HepG2 (cell line): ENCODE data around the gene ENPP7. TPM values are rescaled to one million over a fixed set of nuclear protein-coding genes. Genes with fewer than 3 reads are reported as not detected.
A peak's percentile ranks its signal among the peaks of the same experiment; 100 is the strongest.

Experiments
- AHR ChIP-seq: IDR thresholded peaks from 2 replicates; pipeline ENCODE4 v1.6.1; 2018; ENCODE audit warnings: missing genetic modification reagents, missing compliant biosample characterization
- BCL3 ChIP-seq: sonication (generic); formaldehyde crosslinking; IDR thresholded peaks from 2 replicates; pipeline ENCODE4 v1.5.1; 2020; ENCODE audit warnings: mild to moderate bottlenecking, missing genetic modification reagents, moderate library complexity
- BORCS8-MEF2B ChIP-seq: sonication (generic); formaldehyde crosslinking; IDR thresholded peaks from 2 replicates; pipeline ENCODE4 v1.8.0; 2022; ENCODE audit warnings: mild to moderate bottlenecking, missing genetic modification reagents
- DDIT3 ChIP-seq: sonication (generic); formaldehyde crosslinking; IDR thresholded peaks from 2 replicates; pipeline ENCODE4 v1.4.0; 2020; ENCODE audit warnings: mild to moderate bottlenecking, missing genetic modification reagents
- EEA1 ChIP-seq: sonication (generic); formaldehyde crosslinking; IDR thresholded peaks from 2 replicates; pipeline ENCODE4 v1.5.1; 2020; ENCODE audit warnings: mild to moderate bottlenecking, missing genetic modification reagents, borderline replicate concordance
- ETV6 ChIP-seq: sonication (generic); formaldehyde crosslinking; conservative IDR thresholded peaks from 2 replicates; pipeline ENCODE4 v1.4.0; 2020; ENCODE audit warnings: missing genetic modification reagents
- FLYWCH1 ChIP-seq: sonication (generic); formaldehyde crosslinking; IDR thresholded peaks from 2 replicates; pipeline ENCODE4 v1.8.1; 2023; ENCODE audit warnings: mild to moderate bottlenecking, missing genetic modification reagents
- HMG20B ChIP-seq: conservative IDR thresholded peaks from 2 replicates; pipeline ENCODE4 v1.6.1; 2016; ENCODE audit warnings: missing genetic modification reagents, missing compliant biosample characterization
- IRX3 ChIP-seq: sonication (generic); formaldehyde crosslinking; IDR thresholded peaks from 2 replicates; pipeline ENCODE4 v1.8.1; 2023; ENCODE audit warnings: mild to moderate bottlenecking, low read depth, missing genetic modification reagents, borderline replicate concordance
- MED13 ChIP-seq: sonication (generic); formaldehyde crosslinking; IDR thresholded peaks from 2 replicates; pipeline ENCODE4 v1.5.0; 2020; ENCODE audit warnings: missing genetic modification reagents
- MYNN ChIP-seq: sonication (generic); formaldehyde crosslinking; IDR thresholded peaks from 2 replicates; pipeline ENCODE4 v1.4.0; 2020; ENCODE audit warnings: mild to moderate bottlenecking, low read depth, missing genetic modification reagents
- NFYC ChIP-seq: IDR thresholded peaks from 2 replicates; pipeline ENCODE4 v1.6.1; 2016; ENCODE audit warnings: missing genetic modification reagents, missing compliant biosample characterization
- POLR2A ChIP-seq, 2 experiments: IDR thresholded peaks; 2 replicates each; pipeline ENCODE4 v1.6.1; 2011; ENCODE audit warnings: low read depth in 2 of 2, low read length in 2 of 2, mild to moderate bottlenecking in 1 of 2, moderate library complexity in 1 of 2; ENCODE audit not compliant: insufficient read depth in 1 of 2
- ZBTB3 ChIP-seq: sonication (generic); formaldehyde crosslinking; IDR thresholded peaks from 2 replicates; pipeline ENCODE4 v1.4.0; 2020; ENCODE audit warnings: low read depth, mild to moderate bottlenecking, moderate library complexity, missing genetic modification reagents, borderline replicate concordance
- ZBTB7B ChIP-seq: sonication (generic); formaldehyde crosslinking; IDR thresholded peaks from 2 replicates; pipeline ENCODE4 v1.4.0; 2020; ENCODE audit warnings: missing genetic modification reagents
- ZNF432 ChIP-seq: sonication (generic); formaldehyde crosslinking; IDR thresholded peaks from 2 replicates; pipeline ENCODE4 v1.5.0; 2020; ENCODE audit warnings: missing genetic modification reagents, mild to moderate bottlenecking, borderline replicate concordance
- ZNF652 ChIP-seq: IDR thresholded peaks from 2 replicates; pipeline ENCODE4 v1.6.1; 2016; ENCODE audit warnings: low read depth, borderline replicate concordance
- ZNF720 ChIP-seq: sonication (generic); formaldehyde crosslinking; IDR thresholded peaks from 2 replicates; pipeline ENCODE4 v1.4.0; 2020; ENCODE audit warnings: missing genetic modification reagents
- ZNF775 ChIP-seq: sonication (generic); formaldehyde crosslinking; IDR thresholded peaks from 2 replicates; pipeline ENCODE4 v1.4.0; 2020; ENCODE audit warnings: missing genetic modification reagents, mild to moderate bottlenecking, moderate library complexity, borderline replicate concordance
- ZNF790 ChIP-seq: sonication (generic); formaldehyde crosslinking; IDR thresholded peaks from 2 replicates; pipeline ENCODE4 v1.8.0; 2022; ENCODE audit warnings: missing genetic modification reagents, mild to moderate bottlenecking, borderline replicate concordance
- ZSCAN20 ChIP-seq: sonication (generic); formaldehyde crosslinking; IDR thresholded peaks from 2 replicates; pipeline ENCODE4 v1.4.0; 2020; ENCODE audit warnings: missing genetic modification reagents, mild to moderate bottlenecking, borderline replicate concordance
- ZSCAN29 ChIP-seq: sonication (generic); formaldehyde crosslinking; conservative IDR thresholded peaks from 2 replicates; pipeline ENCODE4 v1.4.0; 2020; ENCODE audit warnings: mild to moderate bottlenecking, missing genetic modification reagents
- polyA plus RNA-seq, 8 experiments: library from polyadenylated mRNA; depleted of rRNA in 3 of 8; stranded (reverse) in 7 of 8; unstranded in 1 of 8; fragments of >200 nt; fragmentation: Illumina TruSeq in 4 of 8; extraction: Trizol in 4 of 8; gene quantifications; 2 replicates each; pipeline versions ENCODE4 v1.2.1 to v1.2.3, GENCODE V29; 2011 to 2016; ENCODE audit warnings: low read depth in 4 of 8, missing spikeins in 1 of 8, mixed read lengths in 1 of 8; ENCODE audit not compliant: insufficient read depth in 1 of 8
- total RNA-seq, 5 experiments: library from RNA; depleted of rRNA; stranded (reverse); fragments of >200 nt; fragmentation: Illumina TruSeq; extraction: Trizol; gene quantifications; 2 replicates each; pipeline ENCODE4 v1.2.3, GENCODE V29; 2016; ENCODE audit warnings: low read depth in 1 of 5
- TF ChIP-seq, protein P1 (sequence below): sonication (generic); formaldehyde crosslinking; IDR thresholded peaks from 2 replicates; pipeline ENCODE4 v1.8.1; 2023; ENCODE audit warnings: missing genetic modification reagents, mild to moderate bottlenecking, borderline replicate concordance
- TF ChIP-seq, protein P2 (sequence below): IDR thresholded peaks from 2 replicates; pipeline ENCODE4 v1.6.1; 2012; ENCODE audit warnings: inconsistent platforms
- TF ChIP-seq, protein P3 (sequence below): sonication (generic); formaldehyde crosslinking; IDR thresholded peaks from 2 replicates; pipeline ENCODE4 v1.4.0; 2020; ENCODE audit warnings: missing genetic modification reagents

The ENPP7 gene
- total and polyA plus RNA-seq, 2 of the 13 experiments (the other 11 are each of a cell fraction or from before 2014, with no cell fraction given): 1.1 to 2.2 TPM

- TF ChIP-seq FLYWCH1 (CRISPR knock-in tag): no peak
- peak; percentile 53 to 84 for TF ChIP-seq POLR2A (IDR thresholded peaks at IDR 0.05; ENCODE audit: insufficient read depth in 1 of 2, low read depth in 2 of 2, low read length in 2 of 2)
- no peak for TF ChIP-seq ZNF720 (CRISPR knock-in tag)
- TF ChIP-seq EEA1 (CRISPR knock-in tag): no peak
- no peak for TF ChIP-seq ZSCAN29 (CRISPR knock-in tag)
- TF ChIP-seq, protein P1, sequence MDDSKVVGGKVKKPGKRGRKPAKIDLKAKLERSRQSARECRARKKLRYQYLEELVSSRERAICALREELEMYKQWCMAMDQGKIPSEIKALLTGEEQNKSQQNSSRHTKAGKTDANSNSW: 0 out of 2 replicates have a peak, but pooled peaks have one; percentile 44
- no peak for TF ChIP-seq DDIT3 (CRISPR knock-in tag)
- TF ChIP-seq ZNF775: no peak
- peak; percentile 21; the same call in 1 of the 2 replicates for TF ChIP-seq NFYC (CRISPR knock-in tag)
- TF ChIP-seq BCL3 (CRISPR knock-in tag): no peak
- no peak for TF ChIP-seq ETV6
- no peak for TF ChIP-seq BORCS8-MEF2B (CRISPR knock-in tag)
- no peak for TF ChIP-seq AHR
- no peak for TF ChIP-seq HMG20B
- TF ChIP-seq MED13 (CRISPR knock-in tag): no peak
- no peak for TF ChIP-seq ZNF432 (CRISPR knock-in tag)
- TF ChIP-seq, protein P2, sequence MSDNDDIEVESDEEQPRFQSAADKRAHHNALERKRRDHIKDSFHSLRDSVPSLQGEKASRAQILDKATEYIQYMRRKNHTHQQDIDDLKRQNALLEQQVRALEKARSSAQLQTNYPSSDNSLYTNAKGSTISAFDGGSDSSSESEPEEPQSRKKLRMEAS: no peak; the same call in 1 of the 2 replicates
- TF ChIP-seq ZNF790 (CRISPR knock-in tag): no peak
- TF ChIP-seq IRX3 (CRISPR knock-in tag): no peak
- no peak for TF ChIP-seq ZNF652
- TF ChIP-seq MYNN (CRISPR knock-in tag): no peak
- TF ChIP-seq ZBTB7B (CRISPR knock-in tag): no peak
- TF ChIP-seq, protein P3, sequence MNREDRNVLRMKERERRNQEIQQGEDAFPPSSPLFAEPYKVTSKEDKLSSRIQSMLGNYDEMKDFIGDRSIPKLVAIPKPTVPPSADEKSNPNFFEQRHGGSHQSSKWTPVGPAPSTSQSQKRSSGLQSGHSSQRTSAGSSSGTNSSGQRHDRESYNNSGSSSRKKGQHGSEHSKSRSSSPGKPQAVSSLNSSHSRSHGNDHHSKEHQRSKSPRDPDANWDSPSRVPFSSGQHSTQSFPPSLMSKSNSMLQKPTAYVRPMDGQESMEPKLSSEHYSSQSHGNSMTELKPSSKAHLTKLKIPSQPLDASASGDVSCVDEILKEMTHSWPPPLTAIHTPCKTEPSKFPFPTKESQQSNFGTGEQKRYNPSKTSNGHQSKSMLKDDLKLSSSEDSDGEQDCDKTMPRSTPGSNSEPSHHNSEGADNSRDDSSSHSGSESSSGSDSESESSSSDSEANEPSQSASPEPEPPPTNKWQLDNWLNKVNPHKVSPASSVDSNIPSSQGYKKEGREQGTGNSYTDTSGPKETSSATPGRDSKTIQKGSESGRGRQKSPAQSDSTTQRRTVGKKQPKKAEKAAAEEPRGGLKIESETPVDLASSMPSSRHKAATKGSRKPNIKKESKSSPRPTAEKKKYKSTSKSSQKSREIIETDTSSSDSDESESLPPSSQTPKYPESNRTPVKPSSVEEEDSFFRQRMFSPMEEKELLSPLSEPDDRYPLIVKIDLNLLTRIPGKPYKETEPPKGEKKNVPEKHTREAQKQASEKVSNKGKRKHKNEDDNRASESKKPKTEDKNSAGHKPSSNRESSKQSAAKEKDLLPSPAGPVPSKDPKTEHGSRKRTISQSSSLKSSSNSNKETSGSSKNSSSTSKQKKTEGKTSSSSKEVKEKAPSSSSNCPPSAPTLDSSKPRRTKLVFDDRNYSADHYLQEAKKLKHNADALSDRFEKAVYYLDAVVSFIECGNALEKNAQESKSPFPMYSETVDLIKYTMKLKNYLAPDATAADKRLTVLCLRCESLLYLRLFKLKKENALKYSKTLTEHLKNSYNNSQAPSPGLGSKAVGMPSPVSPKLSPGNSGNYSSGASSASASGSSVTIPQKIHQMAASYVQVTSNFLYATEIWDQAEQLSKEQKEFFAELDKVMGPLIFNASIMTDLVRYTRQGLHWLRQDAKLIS: no peak
- no peak; the same call in 1 of the 2 replicates for TF ChIP-seq ZSCAN20 (CRISPR knock-in tag)
- TF ChIP-seq ZBTB3 (CRISPR knock-in tag): no peak
These were observed 47.3 kb downstream of the ENPP7 start, which contains the start of gene CBX2 (continued) for GRCh38 chr17:79777894-79778503.
